ENCODE data around the gene TNFAIP1.
"Not testable (repeated sequence)": the region's sequence is repeated elsewhere in the genome, so short reads cannot be mapped to it uniquely, and the experiment has no call there.

Gene TNFAIP1, protein sequence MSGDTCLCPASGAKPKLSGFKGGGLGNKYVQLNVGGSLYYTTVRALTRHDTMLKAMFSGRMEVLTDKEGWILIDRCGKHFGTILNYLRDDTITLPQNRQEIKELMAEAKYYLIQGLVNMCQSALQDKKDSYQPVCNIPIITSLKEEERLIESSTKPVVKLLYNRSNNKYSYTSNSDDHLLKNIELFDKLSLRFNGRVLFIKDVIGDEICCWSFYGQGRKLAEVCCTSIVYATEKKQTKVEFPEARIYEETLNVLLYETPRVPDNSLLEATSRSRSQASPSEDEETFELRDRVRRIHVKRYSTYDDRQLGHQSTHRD

GRCh38 chr17:28335201-28335958 is at the start of gene TNFAIP1, which contains the start of gene IFT20:
Gene TNFAIP1 (plus strand): TSS chr17:28335761. CDS start chr17:28339522, 3,761 bp downstream.
Gene IFT20 (minus strand): TSS chr17:28335472. CDS start chr17:28331985, 3,487 bp downstream.
- peak; percentile 95 for DNase-seq

DNA sequence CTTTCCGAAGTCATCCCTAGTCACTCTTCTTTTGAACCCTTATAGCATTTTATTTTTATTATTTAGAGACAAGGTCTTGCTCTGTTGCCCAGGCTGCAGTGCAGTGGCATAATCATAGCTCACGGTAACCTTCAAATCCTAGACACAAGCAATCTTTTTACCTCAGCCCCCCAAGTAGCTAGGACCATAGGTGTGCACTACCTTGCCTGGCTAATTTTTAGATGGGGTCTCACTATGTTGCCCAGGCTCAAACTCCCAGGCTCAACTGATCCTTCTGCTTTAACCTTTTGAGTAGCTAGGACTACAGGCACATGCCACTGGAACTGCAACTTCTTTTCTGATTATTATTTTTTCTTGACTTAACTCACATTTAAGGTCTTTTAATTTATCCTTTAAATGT is 49.6 kb upstream of the TNFAIP1 start:
- no peak for DNase-seq

DNA sequence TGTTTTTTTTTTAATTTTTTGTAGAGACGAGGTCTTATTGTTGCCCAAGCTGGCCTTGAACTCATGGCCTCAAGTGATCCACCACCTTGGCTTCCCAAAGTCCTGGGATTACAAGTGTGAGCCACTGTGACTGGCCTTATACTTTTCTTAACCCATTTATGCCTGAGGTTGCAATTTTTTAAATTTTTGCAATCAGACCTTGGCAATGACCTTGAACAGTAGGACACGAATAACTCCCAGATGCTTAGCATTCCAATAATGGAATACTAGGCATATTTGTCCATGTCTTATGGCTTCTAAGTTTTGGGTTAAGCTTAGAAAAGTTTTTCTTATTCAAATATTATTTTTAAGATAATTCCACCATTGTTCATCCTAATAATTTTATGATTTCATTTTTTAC is 44.9 kb upstream of the TNFAIP1 start:
- DNase-seq, result no peak

DNA sequence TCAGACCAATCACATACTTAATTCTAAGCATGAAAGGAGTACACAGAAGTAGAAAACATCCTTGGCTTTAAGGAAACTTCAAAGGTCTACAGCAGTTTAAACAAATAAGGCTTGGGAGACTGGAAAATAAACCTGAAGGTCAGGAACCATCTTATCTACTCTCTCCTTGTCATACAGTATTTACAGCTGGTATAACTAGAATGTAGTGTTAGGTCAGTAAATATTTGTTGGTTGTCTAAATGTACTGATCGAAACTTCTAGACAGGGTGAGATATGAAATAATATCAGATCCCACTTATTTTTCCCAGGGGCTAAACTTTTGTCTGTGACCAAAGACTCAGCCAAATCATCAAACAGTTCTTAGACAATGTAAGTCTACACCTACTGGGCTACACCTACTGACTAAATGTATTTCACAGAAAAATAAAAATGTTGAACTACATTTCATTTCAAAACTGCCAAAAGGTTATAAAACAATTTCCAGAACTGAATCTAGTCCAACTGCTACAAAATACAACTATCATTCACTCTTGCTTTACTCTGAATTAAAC is 43.7 kb upstream of the TNFAIP1 start:
- no peak for DNase-seq

DNA sequence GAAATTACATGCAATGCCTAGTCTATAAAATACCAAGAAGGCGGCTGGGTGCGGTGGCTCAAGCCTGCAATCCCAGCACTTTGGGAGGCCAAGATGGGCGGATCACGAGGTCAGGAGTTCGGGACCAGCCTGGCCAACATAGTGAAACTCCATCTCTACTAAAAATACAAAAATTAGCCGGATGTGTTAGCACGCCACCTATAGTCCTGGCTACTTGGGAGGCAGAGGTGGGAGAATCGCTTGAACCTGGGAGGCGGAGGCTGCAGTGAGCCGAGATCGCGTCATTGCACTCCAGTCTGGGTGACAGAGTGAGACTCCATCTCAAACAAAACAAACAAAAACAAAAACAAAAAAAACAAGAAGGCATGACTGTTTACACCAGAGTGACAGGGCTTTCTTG is 42.7 kb upstream of the TNFAIP1 start:
- DNase-seq, result not testable (repeated sequence)

DNA sequence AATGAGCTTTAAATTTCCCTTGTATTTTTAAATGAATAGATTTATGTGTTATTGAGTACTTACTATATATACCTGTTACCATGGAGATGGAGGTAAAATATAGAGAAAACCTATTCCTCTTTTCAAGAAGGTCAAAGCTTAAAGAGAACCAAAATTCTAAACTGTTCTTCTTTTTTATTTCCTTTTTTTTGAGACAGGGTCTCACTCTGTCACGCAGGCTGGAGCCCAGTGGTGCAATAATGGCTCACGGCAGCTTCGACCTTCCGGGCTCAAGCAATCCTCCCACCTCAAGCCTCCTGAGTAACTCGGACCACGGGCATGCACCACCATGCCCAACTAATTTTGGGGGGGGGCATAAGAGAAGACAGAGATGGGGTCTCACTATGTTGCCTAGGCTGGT is 41.6 kb upstream of the TNFAIP1 start:
- DNase-seq, result no peak

GRCh38 chr17:28295677-28296578 is 39.6 kb upstream of the TNFAIP1 start:
- no peak for DNase-seq

DNA sequence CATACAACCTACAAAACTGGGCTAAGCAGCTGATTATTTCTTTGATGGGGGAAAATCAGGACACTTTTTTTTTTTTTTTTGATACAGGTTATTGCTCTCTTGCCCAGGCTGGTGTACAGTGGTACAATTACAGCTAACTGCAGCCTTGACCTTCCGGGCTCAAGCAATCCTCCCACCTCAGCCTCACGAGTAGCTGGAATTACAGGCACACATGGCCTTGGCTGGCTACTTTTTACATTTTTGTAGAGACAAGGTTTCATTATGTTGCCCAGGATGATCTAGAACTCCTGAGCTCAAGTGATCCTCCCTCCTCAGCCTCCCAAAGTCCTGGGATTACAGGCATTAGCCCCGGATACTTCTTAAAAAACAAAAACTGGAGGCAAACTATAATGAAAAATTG is 37.1 kb upstream of the TNFAIP1 start:
- DNase-seq, result no peak

DNA sequence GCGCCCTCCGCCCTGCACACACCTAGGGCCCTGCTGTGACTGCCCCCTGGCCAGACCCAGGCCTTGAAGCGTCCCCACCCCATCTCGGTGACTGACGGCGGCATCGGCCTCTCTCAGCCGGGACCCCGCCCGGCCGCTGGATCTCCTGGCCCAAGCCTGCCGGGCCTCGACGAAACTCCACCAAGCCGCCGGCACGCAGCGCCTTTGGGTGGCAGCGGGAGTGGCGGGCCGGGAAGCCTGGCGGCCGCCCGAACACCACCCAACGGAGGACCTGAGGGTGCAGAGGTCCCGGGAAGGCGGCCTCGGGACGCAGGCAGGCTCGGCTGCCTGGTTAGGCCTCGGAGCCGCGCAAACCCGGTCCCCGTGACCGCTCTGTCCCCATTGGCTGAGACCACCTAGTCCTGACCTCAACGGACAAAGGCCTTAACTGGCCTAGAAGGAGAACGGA is 28.6 kb upstream of the TNFAIP1 start:
- DNase-seq, result no peak

- no peak for DNase-seq
Observed at GRCh38 chr17:28313841-28314240, 21.7 kb upstream of the TNFAIP1 start.

DNA sequence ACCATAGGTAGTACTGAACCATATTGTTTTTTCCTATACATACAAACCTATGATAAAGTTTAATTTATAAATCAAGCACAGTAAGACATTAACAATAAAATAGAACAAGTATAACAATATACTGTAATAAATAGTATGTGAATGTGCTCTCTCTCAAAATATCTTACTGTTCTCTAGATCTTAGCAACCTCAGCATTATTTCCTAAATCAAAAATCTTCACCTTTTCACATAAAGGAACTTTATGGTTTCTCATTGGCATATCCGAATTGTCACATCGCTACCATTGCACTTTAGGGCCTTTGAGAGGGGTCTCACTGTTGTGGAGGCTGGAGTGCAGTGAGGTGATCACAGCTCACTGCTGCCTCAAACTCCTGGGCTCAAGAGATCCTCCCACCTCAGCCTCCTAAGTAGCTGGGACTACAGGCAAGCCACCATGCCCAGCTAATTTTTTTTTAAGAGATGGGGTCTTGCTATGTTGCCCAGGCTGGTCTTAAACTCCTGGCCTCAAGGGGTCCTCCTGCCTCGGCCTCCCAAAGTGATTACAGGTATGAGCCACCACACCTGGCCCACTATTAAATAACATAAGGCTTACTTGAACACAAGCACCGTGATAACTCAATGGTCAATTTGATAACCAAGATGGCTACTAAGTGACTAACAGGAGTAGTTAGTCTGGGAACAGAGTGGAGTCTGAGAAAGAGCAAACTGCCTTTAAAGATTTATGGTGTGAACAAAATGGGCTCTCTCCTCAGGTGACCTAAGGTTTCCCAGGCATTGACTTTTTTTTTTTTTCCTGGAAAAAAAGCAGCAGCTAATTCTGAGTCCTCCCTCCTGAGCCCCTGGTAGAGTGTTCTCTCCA is 19.5 kb upstream of the TNFAIP1 start:
- no peak for DNase-seq

DNA sequence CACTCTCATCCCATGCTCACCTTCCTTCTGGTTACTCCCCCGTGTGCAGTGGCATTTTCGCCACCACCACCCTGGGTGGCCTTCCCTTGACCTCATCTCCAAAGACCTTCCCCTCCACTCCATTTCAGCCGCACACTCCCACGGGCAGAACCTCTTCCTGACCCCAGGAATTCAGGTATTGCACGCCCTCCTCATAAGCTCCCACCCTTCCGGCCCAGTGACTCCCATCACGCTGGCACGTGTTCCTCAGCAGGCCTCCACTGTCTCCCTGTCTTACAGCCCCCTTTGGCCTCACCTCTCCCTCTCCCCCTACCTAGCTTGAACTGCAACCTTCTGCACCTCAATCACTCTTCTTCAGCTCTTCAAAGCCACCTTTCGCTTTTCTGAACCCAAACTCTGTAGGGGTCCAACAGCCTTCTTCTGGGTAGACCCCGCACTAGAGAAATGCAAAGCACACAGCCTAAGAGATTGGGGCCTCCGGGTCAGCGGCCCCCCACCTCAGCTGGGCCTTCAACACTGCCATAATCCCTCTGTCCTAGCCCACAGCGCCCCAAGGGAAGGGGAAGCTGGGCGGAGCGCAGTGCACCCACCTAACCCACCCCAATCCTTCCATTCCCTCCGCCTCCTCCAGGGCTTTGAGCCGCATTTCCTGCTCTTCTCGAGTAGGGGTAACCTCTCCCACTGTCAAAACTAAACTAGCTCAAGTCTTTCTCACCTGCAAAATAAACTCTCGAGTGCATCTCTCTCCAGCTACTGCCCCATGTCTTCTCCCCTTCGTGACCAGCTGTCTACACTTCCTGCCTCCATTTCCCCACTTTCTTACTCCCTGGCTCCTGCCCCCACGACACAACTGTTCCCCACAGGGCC is 18.2 kb upstream of the TNFAIP1 start:
- no peak for DNase-seq

DNA sequence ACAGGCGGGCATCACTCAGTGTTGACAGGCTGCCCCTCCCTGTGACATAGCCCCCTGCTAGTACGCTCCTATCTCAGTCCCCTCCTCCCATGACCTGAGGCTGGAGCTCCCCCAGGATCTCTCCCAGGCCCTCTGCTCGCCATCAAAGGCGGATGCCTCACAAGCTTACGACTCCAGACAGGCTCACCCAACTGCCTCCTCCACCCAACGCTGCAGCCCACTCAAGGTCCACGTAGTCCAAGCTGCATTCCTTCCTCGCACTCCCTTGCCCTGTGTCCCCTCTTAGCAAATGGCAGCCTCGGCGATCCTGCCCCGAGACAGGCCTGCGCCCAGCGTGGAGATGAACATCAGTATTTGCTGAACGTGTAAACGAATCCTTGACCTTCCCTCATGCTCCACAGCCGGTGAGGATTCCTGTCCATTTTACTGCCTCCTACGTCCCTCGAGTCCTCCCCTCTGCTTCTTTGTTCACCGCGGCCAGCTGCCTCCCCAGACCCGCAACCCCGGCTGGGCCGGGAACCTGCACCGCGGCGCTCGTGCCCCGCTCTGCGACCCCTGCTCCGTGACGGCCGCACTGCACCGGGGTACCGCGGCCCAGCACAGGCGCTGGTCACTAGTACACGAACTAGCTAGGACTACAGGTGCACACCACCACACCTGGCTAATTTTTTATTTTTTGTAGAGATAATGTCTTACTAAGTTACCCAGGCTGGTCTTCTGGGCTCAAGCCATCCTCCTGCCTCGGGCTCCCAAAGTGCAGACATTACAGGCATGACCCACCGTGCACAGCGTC is 17.4 kb upstream of the TNFAIP1 start:
- DNase-seq, result no peak

- DNase-seq, result peak; percentile 80
Observed at GRCh38 chr17:28318759-28319597, 16.6 kb upstream of the TNFAIP1 start, which contains the start of gene TMEM97. Gene TMEM97 (plus strand): TSS chr17:28319200. CDS start chr17:28319240, 40 bp downstream.

DNA sequence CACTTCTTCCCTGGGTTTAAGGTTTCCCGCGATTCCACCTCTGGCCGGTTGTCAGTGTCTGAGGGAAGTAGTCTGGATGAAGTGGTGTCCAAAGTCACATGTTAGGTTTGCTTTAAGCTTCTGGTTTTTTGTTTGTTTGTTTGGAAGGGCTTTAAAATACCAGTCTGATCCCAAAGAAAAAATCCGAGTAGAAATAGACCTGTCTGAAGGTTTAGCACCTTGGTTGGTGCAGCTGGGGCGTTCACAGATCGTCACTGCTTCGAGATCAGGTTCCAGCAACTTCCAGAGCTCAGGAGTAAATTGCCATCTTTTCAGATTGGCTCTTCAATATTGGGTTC is 16.0 kb upstream of the TNFAIP1 start:
- no peak for DNase-seq

DNA sequence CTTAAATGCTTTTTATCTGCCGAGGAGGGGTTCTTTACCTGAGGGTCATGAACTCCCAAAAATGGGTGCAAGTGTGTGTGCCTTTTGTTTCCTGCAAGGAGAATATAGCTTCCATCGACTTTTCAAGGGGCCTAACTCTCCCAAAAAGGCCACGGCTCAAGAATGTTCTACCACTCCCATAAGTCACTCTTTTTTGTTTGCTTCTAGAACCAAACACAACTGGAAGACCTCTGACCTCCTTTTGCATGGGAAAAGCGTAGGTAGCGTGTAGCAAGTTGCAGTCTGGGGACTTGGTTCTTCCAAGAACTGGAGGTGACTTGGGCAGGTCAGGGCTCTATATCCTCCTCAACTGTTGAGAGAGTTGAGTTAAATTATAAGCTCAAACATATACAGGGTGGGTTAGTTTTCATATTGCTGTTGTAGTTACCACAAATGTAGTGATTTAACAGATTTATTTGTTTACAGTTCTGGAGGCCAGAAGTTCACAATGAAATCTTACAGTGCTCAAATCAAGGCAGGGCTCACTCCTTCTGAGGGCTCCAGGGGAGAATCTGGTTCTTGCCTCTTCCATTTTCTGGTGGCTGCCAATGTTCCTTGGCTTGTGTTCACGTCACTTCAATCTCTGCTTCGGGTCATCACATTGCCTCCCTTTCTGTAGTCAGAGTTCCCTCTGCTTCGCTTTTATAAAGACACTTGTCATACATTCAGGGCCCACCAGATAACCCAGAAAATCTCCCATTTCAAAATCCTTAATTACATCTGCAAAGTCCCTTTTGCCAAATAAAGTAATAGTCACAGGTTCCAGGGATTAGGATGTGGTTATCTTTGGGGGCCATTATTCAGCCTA is 15.1 kb upstream of the TNFAIP1 start:
- DNase-seq, result no peak

GRCh38 chr17:28324267-28324745 is 11.3 kb upstream of the TNFAIP1 start:
- no peak for DNase-seq

- DNase-seq, result no peak
Observed at GRCh38 chr17:28324781-28325180, 10.8 kb upstream of the TNFAIP1 start.

Measured in NCI-H2029 treated with DMSO at 0.1 percent for 48 hours (cell line).